Measurements from ENCODE around the gene CD300LB. TPM values are rescaled to one million over a fixed set of nuclear protein-coding genes. Genes with fewer than 3 reads are reported as not detected.

CD300LB gene
- polyA plus RNA-seq, 1 experiment: not detected

DNA sequence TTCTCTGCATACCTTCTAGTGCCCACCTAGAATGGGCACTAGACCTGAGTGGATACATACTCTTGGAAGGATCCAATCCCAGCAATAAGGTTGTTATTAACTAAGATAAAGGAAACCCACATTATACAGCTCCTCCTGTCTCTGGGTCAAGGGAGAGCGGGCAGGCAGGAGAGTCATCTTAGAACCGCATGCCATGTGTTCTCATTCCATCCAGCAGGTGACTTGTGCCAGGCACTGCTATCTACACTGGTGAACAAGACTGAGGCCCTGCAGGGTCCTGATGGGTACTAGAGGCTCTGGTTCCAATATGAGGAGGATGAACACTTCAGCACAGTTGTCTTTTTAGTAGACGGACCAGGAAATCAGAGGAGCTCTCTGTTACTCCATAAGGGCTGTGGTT lies 41.9 kb upstream of the CD300LB start:
- Histone ChIP-seq H3K9me3 (ENCODE audit: control insufficient read depth, insufficient read depth, low read length) (peaks cover 19% of the 10 kb centered on the region), H3K4me3 (ENCODE audit: low read depth, low read length) (no peak overlapping the region), H3K27me3 (ENCODE audit: control insufficient read depth, insufficient read depth, low read length) (no peaks in the 10 kb centered on the region), H3K27ac (ENCODE audit: low read depth, low read length) (no peak overlapping the region)
- ChIA-PET POLR2A (no interaction called here), CTCF (no interaction called here)
- TF ChIP-seq, protein P1, sequence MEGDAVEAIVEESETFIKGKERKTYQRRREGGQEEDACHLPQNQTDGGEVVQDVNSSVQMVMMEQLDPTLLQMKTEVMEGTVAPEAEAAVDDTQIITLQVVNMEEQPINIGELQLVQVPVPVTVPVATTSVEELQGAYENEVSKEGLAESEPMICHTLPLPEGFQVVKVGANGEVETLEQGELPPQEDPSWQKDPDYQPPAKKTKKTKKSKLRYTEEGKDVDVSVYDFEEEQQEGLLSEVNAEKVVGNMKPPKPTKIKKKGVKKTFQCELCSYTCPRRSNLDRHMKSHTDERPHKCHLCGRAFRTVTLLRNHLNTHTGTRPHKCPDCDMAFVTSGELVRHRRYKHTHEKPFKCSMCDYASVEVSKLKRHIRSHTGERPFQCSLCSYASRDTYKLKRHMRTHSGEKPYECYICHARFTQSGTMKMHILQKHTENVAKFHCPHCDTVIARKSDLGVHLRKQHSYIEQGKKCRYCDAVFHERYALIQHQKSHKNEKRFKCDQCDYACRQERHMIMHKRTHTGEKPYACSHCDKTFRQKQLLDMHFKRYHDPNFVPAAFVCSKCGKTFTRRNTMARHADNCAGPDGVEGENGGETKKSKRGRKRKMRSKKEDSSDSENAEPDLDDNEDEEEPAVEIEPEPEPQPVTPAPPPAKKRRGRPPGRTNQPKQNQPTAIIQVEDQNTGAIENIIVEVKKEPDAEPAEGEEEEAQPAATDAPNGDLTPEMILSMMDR (IDR thresholded peaks at IDR 0.05; ENCODE audit: low read depth, low read length): no peak
- no peak for DNase-seq (ENCODE audit: low read depth, low spot score)

DNA sequence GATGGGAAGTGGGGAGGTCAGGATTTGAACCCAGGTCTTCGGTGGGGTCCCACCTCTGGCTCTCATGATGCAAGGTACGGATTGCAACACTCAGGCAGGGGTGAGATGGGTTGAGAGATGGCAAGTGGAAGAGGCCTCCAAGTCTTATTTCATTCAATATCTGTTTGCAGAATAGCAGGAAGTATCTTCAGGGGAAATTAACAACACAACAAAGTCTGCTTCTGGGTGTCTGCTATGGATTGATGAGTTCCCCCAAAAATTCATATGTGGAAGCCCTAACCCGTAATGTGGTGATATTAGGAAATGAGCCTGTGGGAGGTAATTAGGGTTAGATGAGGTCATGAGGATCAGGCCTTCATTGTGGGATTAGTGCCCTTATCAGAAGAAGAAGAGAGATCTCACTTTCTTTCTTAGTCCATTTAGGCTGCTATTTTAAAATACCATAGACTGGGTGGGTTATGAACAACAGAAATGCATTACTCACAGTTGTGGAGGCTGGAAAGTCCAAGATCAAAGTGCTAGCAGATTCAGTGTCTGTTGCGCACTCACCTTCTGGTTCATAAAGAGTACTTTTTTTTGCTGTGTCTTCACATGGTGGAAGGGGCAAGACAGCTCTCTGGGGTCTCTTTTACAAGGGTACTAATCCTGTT lies 40.5 kb upstream of the CD300LB start:
- H3K9me3 ChIP-seq (ENCODE audit: control insufficient read depth, insufficient read depth, low read length): peaks cover 27% of the 10 kb centered on the region
- H3K27ac ChIP-seq (ENCODE audit: low read depth, low read length): no peak overlapping the region
- POLR2A ChIA-PET: no interaction called here
- H3K27me3 ChIP-seq (ENCODE audit: control insufficient read depth, insufficient read depth, low read length): no peaks in the 10 kb centered on the region
- CTCF ChIA-PET: no interaction called here
- no peak overlapping the region for H3K4me3 ChIP-seq (ENCODE audit: low read depth, low read length)
- no peak for DNase-seq (ENCODE audit: low read depth, low spot score)
- TF ChIP-seq, protein P1 (IDR thresholded peaks at IDR 0.05; ENCODE audit: low read depth, low read length): no peak

DNA sequence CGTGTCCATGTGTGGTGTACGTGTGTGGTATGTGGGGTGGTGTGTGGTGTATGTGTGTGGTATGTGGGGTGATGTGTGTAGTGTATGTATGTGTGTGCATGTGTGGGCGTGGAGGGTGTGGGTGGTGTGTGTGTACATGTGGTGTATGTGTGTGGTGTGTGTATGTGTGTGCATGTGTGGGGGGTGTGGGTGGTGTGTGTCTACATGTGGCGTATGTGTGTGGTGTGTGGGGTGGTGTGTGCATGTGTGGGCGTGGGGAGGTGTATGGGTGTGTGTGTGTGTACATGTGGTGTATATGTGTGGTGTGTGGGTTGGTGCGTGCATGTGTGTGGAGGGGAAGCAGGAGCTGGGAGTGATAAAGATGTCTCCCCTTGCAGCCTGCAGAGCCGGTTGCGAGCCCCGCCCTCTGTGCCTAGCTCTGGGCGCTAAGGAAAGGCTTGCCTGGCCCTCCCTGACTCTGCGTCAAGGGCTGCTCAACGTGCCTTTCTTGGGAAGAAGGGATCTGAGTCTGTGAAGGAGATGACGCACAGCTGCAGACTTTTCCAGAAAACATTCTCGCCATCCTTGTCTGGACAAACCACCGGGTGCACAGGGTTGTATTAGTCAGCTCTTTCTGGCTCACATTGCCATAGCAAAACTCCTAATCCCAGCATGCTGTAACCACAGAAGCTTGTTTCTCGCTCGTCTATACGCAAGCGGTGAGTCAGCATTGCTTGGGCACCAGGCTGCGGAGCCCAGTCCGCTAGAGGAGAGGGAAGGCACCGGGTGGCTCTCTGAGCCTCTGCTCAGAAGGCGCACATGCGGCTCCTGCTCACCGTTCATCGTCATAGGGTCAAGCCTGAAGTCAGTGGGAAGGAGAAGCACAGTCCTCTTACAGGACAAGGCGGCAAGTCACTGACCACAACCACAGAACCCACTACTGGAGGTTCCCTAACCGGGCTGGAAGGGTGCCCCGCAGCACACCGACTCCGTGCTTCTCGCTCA lies 38.0 kb upstream of the CD300LB start:
- peak; percentile 36 for DNase-seq (ENCODE audit: low read depth, low spot score)
- Histone ChIP-seq H3K9me3 (ENCODE audit: control insufficient read depth, insufficient read depth, low read length) (peaks cover 27% of the 10 kb centered on the region), H3K27ac (ENCODE audit: low read depth, low read length) (no peak overlapping the region), H3K4me3 (ENCODE audit: low read depth, low read length) (no peak overlapping the region), H3K27me3 (ENCODE audit: control insufficient read depth, insufficient read depth, low read length) (no peaks in the 10 kb centered on the region)
- POLR2A ChIA-PET: no interaction called here
- TF ChIP-seq, protein P1 (IDR thresholded peaks at IDR 0.05; ENCODE audit: low read depth, low read length): no peak
- CTCF ChIA-PET: no interaction called here

DNA sequence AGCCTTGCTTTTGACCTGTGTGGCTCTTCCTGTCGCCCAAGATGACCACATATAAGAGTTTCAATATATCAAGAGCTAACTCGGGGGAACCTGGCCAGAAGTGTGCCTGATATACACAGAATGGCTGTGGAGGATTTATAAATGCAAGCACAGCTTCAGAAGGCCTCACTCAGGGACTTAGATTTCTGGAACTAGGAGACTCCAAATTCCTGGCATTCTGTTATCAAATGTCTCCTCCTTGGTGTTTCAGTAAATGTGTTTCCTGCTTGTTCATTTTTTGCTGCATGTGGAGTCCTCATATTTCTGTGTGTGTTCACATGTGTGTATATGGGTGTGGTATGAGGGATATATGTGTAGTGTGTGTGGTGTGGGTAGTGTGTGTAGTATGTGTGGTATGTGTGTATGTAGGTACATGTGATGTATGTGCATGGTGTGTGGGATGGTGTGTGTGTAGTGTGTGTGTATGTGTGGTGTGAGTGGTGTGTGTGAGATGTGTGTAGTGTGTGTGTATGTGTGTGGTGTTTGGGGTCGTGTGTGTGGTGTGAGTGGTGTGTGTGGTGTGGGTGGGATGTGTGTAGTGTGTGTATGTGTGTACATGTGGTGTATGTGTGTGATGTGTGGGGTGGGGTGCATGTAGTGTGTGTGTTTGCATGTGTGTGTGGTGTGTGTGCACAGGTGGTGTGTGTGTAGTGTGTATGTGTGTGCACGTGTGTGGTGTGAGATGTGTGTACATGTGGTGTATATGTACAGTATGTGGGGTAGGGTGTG lies 37.0 kb upstream of the CD300LB start:
- Histone ChIP-seq H3K27ac (ENCODE audit: low read depth, low read length) (no peak overlapping the region), H3K9me3 (ENCODE audit: control insufficient read depth, insufficient read depth, low read length) (peaks cover 31% of the 10 kb centered on the region), H3K4me3 (ENCODE audit: low read depth, low read length) (no peak overlapping the region), H3K27me3 (ENCODE audit: control insufficient read depth, insufficient read depth, low read length) (no peaks in the 10 kb centered on the region)
- ChIA-PET CTCF (no interaction called here), POLR2A (no interaction called here)
- no peak for DNase-seq (ENCODE audit: low read depth, low spot score)
- TF ChIP-seq, protein P1 (IDR thresholded peaks at IDR 0.05; ENCODE audit: low read depth, low read length): no peak

All from AG04450 (cell line).